CD8-positive, alpha-beta memory T cell (primary cell): ENCODE measurements around the gene TFG. TPM values are rescaled to one million over a fixed set of nuclear protein-coding genes. Genes with fewer than 3 reads are reported as not detected.

ENCODE experiments used
- CTCF ChIA-PET: fragments of 350-600 bp; sonication (Branson Sonifier 250); formaldehyde crosslinking; loops from one replicate; lab custom pipeline; 2021; ENCODE audit warnings: antibody characterized with exemption; lab: Charles Lee
- POLR2A ChIA-PET: fragments of 350-600 bp; sonication (Branson Sonifier 250); formaldehyde crosslinking; loops from one replicate; lab custom pipeline; 2021; ENCODE audit warnings: antibody characterized with exemption; lab: Charles Lee
- DNase-seq, 5 donors: peaks; one replicate each; pipeline versions ENCODE4 v3.0.0 to v3.0.0-alpha.2; 2020 to 2022; ENCODE audit warnings: mixed read lengths in 1 of 5
- H3K27ac ChIP-seq: one replicate; pipeline ENCODE4 v1.7.0; 2013; ENCODE audit warnings: low read depth, mild to moderate bottlenecking, low read length, moderate library complexity
- H3K27me3 ChIP-seq: 2 replicates; pipeline ENCODE4 v1.7.0; 2013; ENCODE audit warnings: low read length, mild to moderate bottlenecking; ENCODE audit not compliant: insufficient read depth, poor library complexity, severe bottlenecking
- H3K36me3 ChIP-seq: 2 replicates; pipeline ENCODE4 v1.7.0; 2013; ENCODE audit warnings: mild to moderate bottlenecking, low read length, moderate library complexity; ENCODE audit not compliant: insufficient read depth
- H3K4me1 ChIP-seq: 2 replicates; pipeline ENCODE4 v1.7.0; 2013; ENCODE audit warnings: mild to moderate bottlenecking, low read length, moderate library complexity; ENCODE audit not compliant: insufficient read depth
- H3K4me3 ChIP-seq: 2 replicates; pipeline ENCODE4 v1.7.0; 2013; ENCODE audit warnings: mild to moderate bottlenecking, low read length
- H3K9me3 ChIP-seq: 2 replicates; pipeline ENCODE4 v1.7.0; 2013; ENCODE audit warnings: mild to moderate bottlenecking, low read length
- H3K27ac Mint-ChIP-seq, 8 donors: one replicate each; pipeline ENCODE4 v1.8.0; 2020 to 2021; ENCODE audit warnings: mixed read lengths in 8 of 8, mild to moderate bottlenecking in 6 of 8, inconsistent platforms in 3 of 8, moderate library complexity in 3 of 8
- H3K27me3 Mint-ChIP-seq, 2 donors: one replicate each; pipeline ENCODE4 v1.8.0; 2020 to 2021; ENCODE audit warnings: mixed read lengths in 2 of 2, mild to moderate bottlenecking in 1 of 2, moderate library complexity in 1 of 2
- H3K36me3 Mint-ChIP-seq, 3 donors: one replicate each; pipeline ENCODE4 v1.8.0; 2020 to 2021; ENCODE audit warnings: mixed read lengths in 3 of 3, inconsistent platforms in 1 of 3, mild to moderate bottlenecking in 1 of 3
- H3K4me1 Mint-ChIP-seq, 3 donors: one replicate each; pipeline ENCODE4 v1.8.0; 2020 to 2021; ENCODE audit warnings: mixed read lengths in 3 of 3, inconsistent platforms in 1 of 3, mild to moderate bottlenecking in 1 of 3
- H3K4me3 Mint-ChIP-seq, 7 donors: one replicate each; pipeline ENCODE4 v1.8.0; 2020 to 2021; ENCODE audit warnings: mixed read lengths in 7 of 7, mild to moderate bottlenecking in 6 of 7, moderate library complexity in 4 of 7, inconsistent platforms in 2 of 7
- H3K9me3 Mint-ChIP-seq, 5 donors: one replicate each; pipeline ENCODE4 v1.8.0; 2020 to 2022; ENCODE audit warnings: mixed read lengths in 5 of 5, mild to moderate bottlenecking in 3 of 5, moderate library complexity in 2 of 5, inconsistent platforms in 1 of 5
- polyA plus RNA-seq: library from polyadenylated mRNA; unstranded; fragments of 300-500 nt; fragmentation: Illumina TruSeq; gene quantifications from one replicate; pipeline ENCODE4 v1.2.3, GENCODE V29; 2021
- total RNA-seq, 2 experiments: library from RNA; stranded (reverse); gene quantifications; one replicate each; pipeline ENCODE4 v1.2.3, GENCODE V29; 2021

TFG gene
- total and polyA plus RNA-seq, 3 experiments from 2014 or later = 45.4 to 50.6 (median 49.7) TPM

GRCh38 chr3:100746092-100746491 lies 36.8 kb downstream of the TFG start:
- Histone ChIP-seq H3K4me1 (no peaks in the 10 kb centered on the region), H3K36me3 (peaks cover 42% of the 10 kb centered on the region), H3K27me3 (no peaks in the 10 kb centered on the region), H3K27ac (no peak overlapping the region), H3K9me3 (no peaks in the 10 kb centered on the region), H3K4me3 (no peak overlapping the region)
- Mint-ChIP-seq H3K27me3 (peaks cover 0 to 2% of the 10 kb centered on the region in 2 donors), H3K36me3 (peaks cover 10 to 85% (median 32%) of the 10 kb centered on the region in 3 donors), H3K4me1 (no peaks in the 10 kb centered on the region), H3K9me3 (no peaks in the 10 kb centered on the region), H3K4me3 (no peak overlapping the region), H3K27ac (no peak overlapping the region)
- ChIA-PET POLR2A (no interaction called here), CTCF (no interaction called here)
- no peak for DNase-seq

- Histone ChIP-seq H3K36me3 (peaks cover 42% of the 10 kb centered on the region), H3K27me3 (no peaks in the 10 kb centered on the region), H3K27ac (no peak overlapping the region), H3K4me1 (no peaks in the 10 kb centered on the region), H3K9me3 (no peaks in the 10 kb centered on the region), H3K4me3 (no peak overlapping the region)
- no peaks in the 10 kb centered on the region for H3K4me1 Mint-ChIP-seq
- POLR2A ChIA-PET = no interaction called here
- no peak overlapping the region for H3K4me3 Mint-ChIP-seq
- H3K27me3 Mint-ChIP-seq = peaks cover 0 to 2% of the 10 kb centered on the region in 2 donors
- DNase-seq = no peak
- H3K27ac Mint-ChIP-seq = no peak overlapping the region
- no peaks in the 10 kb centered on the region for H3K9me3 Mint-ChIP-seq
- CTCF ChIA-PET = no interaction called here
- H3K36me3 Mint-ChIP-seq = peaks cover 15 to 86% (median 37%) of the 10 kb centered on the region in 3 donors
Observed at GRCh38 chr3:100748220-100748619, 38.9 kb downstream of the TFG start.

- Histone ChIP-seq H3K36me3 (peaks cover 42% of the 10 kb centered on the region), H3K27me3 (no peaks in the 10 kb centered on the region), H3K4me1 (no peaks in the 10 kb centered on the region), H3K27ac (no peak overlapping the region), H3K9me3 (no peaks in the 10 kb centered on the region), H3K4me3 (no peak overlapping the region)
- no peak overlapping the region for H3K4me3 Mint-ChIP-seq
- no peak for DNase-seq
- no peaks in the 10 kb centered on the region for H3K9me3 Mint-ChIP-seq
- no peaks in the 10 kb centered on the region for H3K4me1 Mint-ChIP-seq
- peak overlapping the region in 1 of 8 donors; percentile 47 for H3K27ac Mint-ChIP-seq
- H3K27me3 Mint-ChIP-seq = peaks cover 0 to 2% of the 10 kb centered on the region in 2 donors
- CTCF ChIA-PET = no interaction called here
- peaks cover 15 to 84% (median 34%) of the 10 kb centered on the region in 3 donors for H3K36me3 Mint-ChIP-seq
- POLR2A ChIA-PET = no interaction called here
Observed at GRCh38 chr3:100748967-100749366, 39.7 kb downstream of the TFG start.

- H3K27ac Mint-ChIP-seq = peak overlapping the region in 2 of 8 donors; percentile 9 to 36
- Histone ChIP-seq H3K4me1 (no peaks in the 10 kb centered on the region), H3K4me3 (no peak overlapping the region), H3K27ac (no peak overlapping the region), H3K36me3 (peaks cover 10% of the 10 kb centered on the region), H3K9me3 (no peaks in the 10 kb centered on the region), H3K27me3 (no peaks in the 10 kb centered on the region)
- CTCF ChIA-PET = no interaction called here
- H3K4me3 Mint-ChIP-seq = no peak overlapping the region
- H3K36me3 Mint-ChIP-seq = peaks cover 9 to 53% (median 20%) of the 10 kb centered on the region in 3 donors
- POLR2A ChIA-PET = no interaction called here
- no peaks in the 10 kb centered on the region for H3K4me1 Mint-ChIP-seq
- no peaks in the 10 kb centered on the region for H3K27me3 Mint-ChIP-seq
- no peak for DNase-seq
- H3K9me3 Mint-ChIP-seq = no peaks in the 10 kb centered on the region
Observed at GRCh38 chr3:100753846-100754245, 44.6 kb downstream of the TFG start.

- Histone ChIP-seq H3K4me1 (no peaks in the 10 kb centered on the region), H3K36me3 (peaks cover 7% of the 10 kb centered on the region), H3K27me3 (no peaks in the 10 kb centered on the region), H3K27ac (no peak overlapping the region), H3K9me3 (no peaks in the 10 kb centered on the region), H3K4me3 (no peak overlapping the region)
- ChIA-PET POLR2A (no interaction called here), CTCF (no interaction called here)
- H3K4me3 Mint-ChIP-seq = no peak overlapping the region
- H3K4me1 Mint-ChIP-seq = peaks cover 0 to 2% (median 2%) of the 10 kb centered on the region in 3 donors
- DNase-seq = no peak
- no peaks in the 10 kb centered on the region for H3K9me3 Mint-ChIP-seq
- peaks cover 5 to 45% (median 18%) of the 10 kb centered on the region in 3 donors for H3K36me3 Mint-ChIP-seq
- H3K27ac Mint-ChIP-seq = peak overlapping the region in 1 of 8 donors; percentile 21
- no peaks in the 10 kb centered on the region for H3K27me3 Mint-ChIP-seq
Observed at GRCh38 chr3:100754563-100755334, 45.5 kb downstream of the TFG start.

- Histone ChIP-seq H3K4me1 (no peaks in the 10 kb centered on the region), H3K9me3 (no peaks in the 10 kb centered on the region), H3K27me3 (no peaks in the 10 kb centered on the region), H3K36me3 (no peaks in the 10 kb centered on the region), H3K27ac (no peak overlapping the region), H3K4me3 (no peak overlapping the region)
- peaks cover 4 to 9% (median 8%) of the 10 kb centered on the region in 3 donors for H3K4me1 Mint-ChIP-seq
- no peak overlapping the region for H3K27ac Mint-ChIP-seq
- no peak overlapping the region for H3K4me3 Mint-ChIP-seq
- H3K36me3 Mint-ChIP-seq = peaks cover 5 to 34% (median 11%) of the 10 kb centered on the region in 3 donors
- POLR2A ChIA-PET = no interaction called here
- CTCF ChIA-PET = no interaction called here
- DNase-seq = no peak
- H3K9me3 Mint-ChIP-seq = no peaks in the 10 kb centered on the region
- H3K27me3 Mint-ChIP-seq = no peaks in the 10 kb centered on the region
Observed at GRCh38 chr3:100756441-100756840, 47.1 kb downstream of the TFG start.

- Histone ChIP-seq H3K36me3 (no peaks in the 10 kb centered on the region), H3K27ac (no peak overlapping the region), H3K4me1 (no peaks in the 10 kb centered on the region), H3K27me3 (no peaks in the 10 kb centered on the region), H3K9me3 (no peaks in the 10 kb centered on the region), H3K4me3 (no peak overlapping the region)
- no peaks in the 10 kb centered on the region for H3K27me3 Mint-ChIP-seq
- ChIA-PET POLR2A (no interaction called here), CTCF (no interaction called here)
- H3K27ac Mint-ChIP-seq = peak overlapping the region in 1 of 8 donors; percentile 10
- no peak overlapping the region for H3K4me3 Mint-ChIP-seq
- no peaks in the 10 kb centered on the region for H3K9me3 Mint-ChIP-seq
- DNase-seq = no peak
- H3K4me1 Mint-ChIP-seq = peaks cover 4 to 9% (median 8%) of the 10 kb centered on the region in 3 donors
- peaks cover 0 to 12% (median 0%) of the 10 kb centered on the region in 3 donors for H3K36me3 Mint-ChIP-seq
Observed at GRCh38 chr3:100759159-100759558, 49.9 kb downstream of the TFG start.

- Histone ChIP-seq H3K4me1 (no peaks in the 10 kb centered on the region), H3K9me3 (no peaks in the 10 kb centered on the region), H3K4me3 (no peak overlapping the region), H3K36me3 (no peaks in the 10 kb centered on the region), H3K27ac (no peak overlapping the region), H3K27me3 (no peaks in the 10 kb centered on the region)
- H3K27me3 Mint-ChIP-seq = no peaks in the 10 kb centered on the region
- no peak overlapping the region for H3K4me3 Mint-ChIP-seq
- ChIA-PET CTCF (no interaction called here), POLR2A (no interaction called here)
- no peaks in the 10 kb centered on the region for H3K9me3 Mint-ChIP-seq
- H3K4me1 Mint-ChIP-seq = peaks cover 4 to 9% (median 8%) of the 10 kb centered on the region in 3 donors
- DNase-seq = no peak
- H3K36me3 Mint-ChIP-seq = peaks cover 0 to 5% (median 0%) of the 10 kb centered on the region in 3 donors
- H3K27ac Mint-ChIP-seq = no peak overlapping the region
Observed at GRCh38 chr3:100759950-100760349, 50.7 kb downstream of the TFG start.
